Motor neuron (in vitro differentiated cells): ENCODE measurements around the gene SLC30A4. TPM values are rescaled to one million over a fixed set of nuclear protein-coding genes. Genes with fewer than 3 reads are reported as not detected.
A peak's percentile ranks its signal among the peaks of the same experiment; 100 is the strongest.
"Not testable (repeated sequence)": the region's sequence is repeated elsewhere in the genome, so short reads cannot be mapped to it uniquely, and the experiment has no call there.

ENCODE experiments used
- ATAC-seq, 8 experiments: fragments of 200-7000 bp; cut with Tn5 transposase; replicated peaks in 6 of 8; 2 replicates each; pipeline ENCODE4 v1.8.0; 2021; ENCODE audit warnings: mild to moderate bottlenecking in 8 of 8, moderate library complexity in 8 of 8
- H3K27ac ChIP-seq, 2 donors: fragments of 250-450 bp; sonication (Bioruptor Pico); 2 replicates each; pipeline ENCODE4 v1.9.0; 2021; ENCODE audit warnings: antibody characterized with exemption in 2 of 2, mild to moderate bottlenecking in 2 of 2, moderate library complexity in 1 of 2
- H3K4me1 ChIP-seq, 2 donors: fragments of 250-450 bp; sonication (Bioruptor Pico); replicated peaks in 1 of 2; 2 replicates each; pipeline ENCODE4 v1.6.1; 2021; ENCODE audit warnings: antibody characterized with exemption in 2 of 2, mild to moderate bottlenecking in 2 of 2, moderate library complexity in 1 of 2
- H3K4me3 ChIP-seq, 5 donors: fragments of 250-450 bp; sonication (Bioruptor Pico); 2 replicates each; pipeline ENCODE4 v1.9.0; 2021; ENCODE audit warnings: antibody characterized with exemption in 5 of 5, mild to moderate bottlenecking in 5 of 5, moderate library complexity in 4 of 5
- whole genome bisulfite sequencing, 10 experiments: fragments of 450-650 bp; shearing (Covaris generic); methylation state at CpG; one replicate each; pipeline ENCODE4 v1.0.0; 2022; 5-methylcytosine and 5-hydroxymethylcytosine counted together
- in situ Hi-C, 9 experiments: fragments of 400-800 bp; cut with MboI; loops; one replicate each; pipeline ENCODE4 v1.15.0; 2021; ENCODE audit warnings: low sequenced_read_pairs in 9 of 9, low pct_unique_long_range_greater_than_20kb in 2 of 9; ENCODE audit not compliant: unreplicated experiment in 9 of 9
- total RNA-seq, 8 experiments: library from RNA; unstranded; fragments of 300-600 nt; gene quantifications; 2 replicates each; pipeline versions ENCODE4 v1.2.3 to v1.2.4, GENCODE V29; 2022

The SLC30A4 gene
- total RNA-seq, 8 experiments from 2014 or later, result 3.5 to 22.1 (median 8.2) TPM

GRCh38 chr15:45535486-45536042, 13.0 kb upstream of the SLC30A4 start:
- Histone ChIP-seq H3K4me3 (no peak overlapping the region), H3K27ac (no peak overlapping the region), H3K4me1 (no peaks in the 10 kb centered on the region)
- in situ Hi-C loops, result no loop called here
- WGBS, 10 experiments, result 80 to 100% (median 98%) methylated on average over 1 to 2 of the region's 2 CpGs; no CpG with 5 or more reads in 4 of the 10 experiments
- ATAC-seq, result no peak

- no peaks in the 10 kb centered on the region for H3K4me1 ChIP-seq
- in situ Hi-C loops, result no loop called here
- 11 to 100% (median 80%) methylated on average over 1 of the region's 1 CpG; no CpG with 5 or more reads in 2 of the 10 experiments for WGBS, 10 experiments
- no peak for ATAC-seq
- no peak overlapping the region for H3K4me3 ChIP-seq
- no peak overlapping the region for H3K27ac ChIP-seq
Observed at GRCh38 chr15:45534821-45535220, 12.3 kb upstream of the SLC30A4 start.

GRCh38 chr15:45532892-45533291, 10.3 kb upstream of the SLC30A4 start:
- H3K27ac ChIP-seq, H3K4me1 ChIP-seq, in situ Hi-C loops, H3K4me3 ChIP-seq, ATAC-seq: not testable (repeated sequence)
- WGBS, 10 experiments, result 0 to 100% (median 78%) methylated on average over 1 to 2 of the region's 3 CpGs; no CpG with 5 or more reads in 4 of the 10 experiments

- no peak overlapping the region for H3K27ac ChIP-seq
- 0 to 100% (median 76%) methylated on average over 1 to 3 of the region's 3 CpGs; no CpG with 5 or more reads in 3 of the 10 experiments for WGBS, 10 experiments
- no peaks in the 10 kb centered on the region for H3K4me1 ChIP-seq
- H3K4me3 ChIP-seq, result no peak overlapping the region
- no peak for ATAC-seq
- in situ Hi-C loops, result no loop called here
Observed at GRCh38 chr15:45529613-45530012, 7.1 kb upstream of the SLC30A4 start.

GRCh38 chr15:45527086-45527485, 4.5 kb upstream of the SLC30A4 start:
- in situ Hi-C loops, result no loop called here
- no peak for ATAC-seq
- 65 to 100% (median 90%) methylated on average over 1 to 7 of the region's 8 CpGs; no CpG with 5 or more reads in 1 of the 10 experiments for WGBS, 10 experiments
- Histone ChIP-seq H3K27ac (no peak overlapping the region), H3K4me3 (no peak overlapping the region), H3K4me1 (peaks cover 0 to 5% of the 10 kb centered on the region in 2 donors)

GRCh38 chr15:45523166-45523460, 558 bp upstream of the SLC30A4 start:
- Histone ChIP-seq H3K27ac (peak overlapping the region; percentile 63 to 71), H3K4me1 (peaks cover 13 to 20% of the 10 kb centered on the region in 2 donors), H3K4me3 (peak overlapping the region; percentile 51 to 77 (median 62))
- WGBS, 10 experiments, result 0 to 59% (median 26%) methylated on average over 2 to 7 of the region's 7 CpGs; no CpG with 5 or more reads in 1 of the 10 experiments
- in situ Hi-C loops, result no loop called here
- ATAC-seq, result no peak

- Histone ChIP-seq H3K4me3 (peak overlapping the region; percentile 51 to 77 (median 62)), H3K4me1 (peaks cover 13 to 20% of the 10 kb centered on the region in 2 donors), H3K27ac (peak overlapping the region; percentile 63 to 71)
- no peak for ATAC-seq
- in situ Hi-C loops, result no loop called here
- 2 to 54% (median 25%) methylated on average over 3 to 16 of the region's 27 CpGs; no CpG with 5 or more reads in 1 of the 10 experiments for WGBS, 10 experiments
Observed at GRCh38 chr15:45521596-45522327, 793 bp downstream of the SLC30A4 start.

GRCh38 chr15:45510758-45511280, 11.7 kb downstream of the SLC30A4 start:
- ATAC-seq, result no peak
- in situ Hi-C loops, result no loop called here
- no peak overlapping the region for H3K27ac ChIP-seq
- no peaks in the 10 kb centered on the region for H3K4me1 ChIP-seq
- no peak overlapping the region for H3K4me3 ChIP-seq
- WGBS, 10 experiments, result 38 to 100% (median 87%) methylated on average over 1 to 4 of the region's 4 CpGs; no CpG with 5 or more reads in 1 of the 10 experiments

- H3K27ac ChIP-seq, H3K4me3 ChIP-seq, ATAC-seq, in situ Hi-C loops, H3K4me1 ChIP-seq: not testable (repeated sequence)
- WGBS, 10 experiments, result 80 to 100% (median 100%) methylated on average over 3 to 5 of the region's 6 CpGs; no CpG with 5 or more reads in 1 of the 10 experiments
Observed at GRCh38 chr15:45507143-45507542, 15.4 kb downstream of the SLC30A4 start.

- Histone ChIP-seq H3K4me1 (no peaks in the 10 kb centered on the region), H3K4me3 (no peak overlapping the region), H3K27ac (no peak overlapping the region)
- 50 to 94% (median 73%) methylated on average over 2 to 4 of the region's 4 CpGs; no CpG with 5 or more reads in 2 of the 10 experiments for WGBS, 10 experiments
- in situ Hi-C loops, result no loop called here
- ATAC-seq, result peak in 1 of 8 experiments; percentile 44
Observed at GRCh38 chr15:45499426-45499825, 23.1 kb downstream of the SLC30A4 start.

GRCh38 chr15:45498701-45499100, 23.9 kb downstream of the SLC30A4 start:
- ATAC-seq, result no peak
- in situ Hi-C loops, result no loop called here
- H3K4me1 ChIP-seq, result no peaks in the 10 kb centered on the region
- no peak overlapping the region for H3K27ac ChIP-seq
- WGBS, 10 experiments, result 83 to 100% (median 100%) methylated on average over 1 of the region's 1 CpG; no CpG with 5 or more reads in 4 of the 10 experiments
- H3K4me3 ChIP-seq, result no peak overlapping the region

- H3K27ac ChIP-seq, result no peak overlapping the region
- H3K4me1 ChIP-seq, result no peaks in the 10 kb centered on the region
- H3K4me3 ChIP-seq, result no peak overlapping the region
- no peak for ATAC-seq
- 77 to 100% (median 93%) methylated on average over 1 to 3 of the region's 3 CpGs for WGBS, 10 experiments
- in situ Hi-C loops, result no loop called here
Observed at GRCh38 chr15:45497261-45497660, 25.3 kb downstream of the SLC30A4 start.

- Histone ChIP-seq H3K27ac (no peak overlapping the region), H3K4me3 (no peak overlapping the region), H3K4me1 (no peaks in the 10 kb centered on the region)
- ATAC-seq, result no peak
- 71 to 100% (median 89%) methylated on average over 1 to 2 of the region's 2 CpGs for WGBS, 10 experiments
- in situ Hi-C loops, result no loop called here
Observed at GRCh38 chr15:45496658-45497057, 25.9 kb downstream of the SLC30A4 start.
